ENCODE data around the gene ASF1B. TPM values are rescaled to one million over a fixed set of nuclear protein-coding genes. Genes with fewer than 3 reads are reported as not detected.
A peak's percentile ranks its signal among the peaks of the same experiment; 100 is the strongest.

ASF1B gene
- total RNA-seq, 1 donor from 2014 or later, result 2.8 TPM

GRCh38 chr19:14112051-14112808 lies 24.2 kb downstream of the ASF1B start:
- TF ChIP-seq CTCF (IDR thresholded peaks at IDR 0.05), result no peak
- no peak for DNase-seq (ENCODE audit: low spot score)
- Mint-ChIP-seq H3K4me1 (ENCODE audit: low read depth) (peaks cover 36% of the 10 kb centered on the region), H3K27ac (ENCODE audit: unreplicated experiment) (peak overlapping the region; percentile 82), H3K9me3 (ENCODE audit: low read depth) (no peaks in the 10 kb centered on the region), H3K27me3 (ENCODE audit: low read depth) (no peaks in the 10 kb centered on the region), H3K36me3 (ENCODE audit: low read depth) (no peaks in the 10 kb centered on the region), H3K4me3 (ENCODE audit: unreplicated experiment) (peak overlapping the region; percentile 54)

GRCh38 chr19:14111486-14111885 lies 24.9 kb downstream of the ASF1B start:
- Mint-ChIP-seq H3K36me3 (ENCODE audit: low read depth) (no peaks in the 10 kb centered on the region), H3K27me3 (ENCODE audit: low read depth) (no peaks in the 10 kb centered on the region), H3K4me3 (ENCODE audit: unreplicated experiment) (no peak overlapping the region), H3K9me3 (ENCODE audit: low read depth) (no peaks in the 10 kb centered on the region), H3K4me1 (ENCODE audit: low read depth) (peaks cover 31% of the 10 kb centered on the region), H3K27ac (ENCODE audit: unreplicated experiment) (no peak overlapping the region)
- no peak for TF ChIP-seq CTCF (IDR thresholded peaks at IDR 0.05)
- no peak for DNase-seq (ENCODE audit: low spot score)

- Mint-ChIP-seq H3K27ac (ENCODE audit: unreplicated experiment) (peak overlapping the region; percentile 12), H3K27me3 (ENCODE audit: low read depth) (no peaks in the 10 kb centered on the region), H3K9me3 (ENCODE audit: low read depth) (no peaks in the 10 kb centered on the region), H3K4me3 (ENCODE audit: unreplicated experiment) (no peak overlapping the region), H3K4me1 (ENCODE audit: low read depth) (peaks cover 23% of the 10 kb centered on the region), H3K36me3 (ENCODE audit: low read depth) (peaks cover 2% of the 10 kb centered on the region)
- no peak for DNase-seq (ENCODE audit: low spot score)
- no peak for TF ChIP-seq CTCF (IDR thresholded peaks at IDR 0.05)
These were observed 25.7 kb downstream of the ASF1B start for GRCh38 chr19:14110650-14111049.

GRCh38 chr19:14107581-14108461 lies 28.6 kb downstream of the ASF1B start:
- DNase-seq (ENCODE audit: low spot score), result no peak
- Mint-ChIP-seq H3K4me1 (ENCODE audit: low read depth) (peaks cover 6% of the 10 kb centered on the region), H3K9me3 (ENCODE audit: low read depth) (no peaks in the 10 kb centered on the region), H3K4me3 (ENCODE audit: unreplicated experiment) (no peak overlapping the region), H3K36me3 (ENCODE audit: low read depth) (peaks cover 6% of the 10 kb centered on the region), H3K27me3 (ENCODE audit: low read depth) (no peaks in the 10 kb centered on the region), H3K27ac (ENCODE audit: unreplicated experiment) (no peak overlapping the region)
- no peak for TF ChIP-seq CTCF (IDR thresholded peaks at IDR 0.05)

GRCh38 chr19:14106840-14107239 lies 29.5 kb downstream of the ASF1B start:
- H3K4me1 Mint-ChIP-seq (ENCODE audit: low read depth), result no peaks in the 10 kb centered on the region
- no peak for DNase-seq (ENCODE audit: low spot score)
- TF ChIP-seq CTCF (IDR thresholded peaks at IDR 0.05), result no peak
- H3K9me3 Mint-ChIP-seq (ENCODE audit: low read depth), result no peaks in the 10 kb centered on the region
- no peak overlapping the region for H3K4me3 Mint-ChIP-seq (ENCODE audit: unreplicated experiment)
- H3K27ac Mint-ChIP-seq (ENCODE audit: unreplicated experiment), result no peak overlapping the region
- no peaks in the 10 kb centered on the region for H3K27me3 Mint-ChIP-seq (ENCODE audit: low read depth)
- H3K36me3 Mint-ChIP-seq (ENCODE audit: low read depth), result peaks cover 9% of the 10 kb centered on the region
